GM12891 (cell line): ENCODE data around the gene KLF1.

Experiments used
- PAX5 ChIP-seq: IDR thresholded peaks from 2 replicates; pipeline ENCODE4 v1.6.1; 2011; ENCODE audit warnings: low read length, moderate library complexity, mild to moderate bottlenecking; ENCODE audit not compliant: insufficient read depth, severe bottlenecking
- POLR2A ChIP-seq: IDR thresholded peaks from 2 replicates; pipeline ENCODE4 v1.6.1; 2011; ENCODE audit warnings: low read depth, low read length, control low read depth
- POLR2AphosphoS5 ChIP-seq: IDR thresholded peaks from 2 replicates; pipeline ENCODE4 v1.6.1; 2011; ENCODE audit warnings: low read depth, low read length, control low read depth
- POU2F2 ChIP-seq: IDR thresholded peaks from 2 replicates; pipeline ENCODE4 v1.6.1; 2011; ENCODE audit warnings: low read depth, mild to moderate bottlenecking, control low read depth, low read length, moderate library complexity
- SPI1 ChIP-seq: IDR thresholded peaks from 2 replicates; pipeline ENCODE4 v1.6.1; 2011; ENCODE audit warnings: low read depth, low read length, control low read depth
- TAF1 ChIP-seq: IDR thresholded peaks from 2 replicates; pipeline ENCODE4 v1.6.1; 2011; ENCODE audit warnings: low read depth, low read length, control low read depth

- TF ChIP-seq SPI1 (no peak), POLR2A (no peak), TAF1 (no peak), POLR2AphosphoS5 (no peak), PAX5 (no peak), POU2F2 (no peak)
Measured at GRCh38 chr19:12888006-12888603, 1.1 kb upstream of the KLF1 start.
